GM12864 (cell line): ENCODE measurements around the gene THADA.

Experiments
- DNase-seq: peaks from one replicate; pipeline ENCODE4 v3.0.0-alpha.2; 2011; ENCODE audit warnings: low read depth
- H3K4me3 ChIP-seq: 2 replicates; pipeline ENCODE4 v1.5.1; 2011; ENCODE audit warnings: mild to moderate bottlenecking, low read depth, low read length, control low read depth
- TF ChIP-seq, protein P1 (sequence below): IDR thresholded peaks from 2 replicates; pipeline ENCODE4 v1.5.1; 2011; ENCODE audit warnings: low read depth, mild to moderate bottlenecking, moderate library complexity, low read length, control low read depth, inconsistent platforms; ENCODE audit errors: missing control alignments

The THADA gene

DNA sequence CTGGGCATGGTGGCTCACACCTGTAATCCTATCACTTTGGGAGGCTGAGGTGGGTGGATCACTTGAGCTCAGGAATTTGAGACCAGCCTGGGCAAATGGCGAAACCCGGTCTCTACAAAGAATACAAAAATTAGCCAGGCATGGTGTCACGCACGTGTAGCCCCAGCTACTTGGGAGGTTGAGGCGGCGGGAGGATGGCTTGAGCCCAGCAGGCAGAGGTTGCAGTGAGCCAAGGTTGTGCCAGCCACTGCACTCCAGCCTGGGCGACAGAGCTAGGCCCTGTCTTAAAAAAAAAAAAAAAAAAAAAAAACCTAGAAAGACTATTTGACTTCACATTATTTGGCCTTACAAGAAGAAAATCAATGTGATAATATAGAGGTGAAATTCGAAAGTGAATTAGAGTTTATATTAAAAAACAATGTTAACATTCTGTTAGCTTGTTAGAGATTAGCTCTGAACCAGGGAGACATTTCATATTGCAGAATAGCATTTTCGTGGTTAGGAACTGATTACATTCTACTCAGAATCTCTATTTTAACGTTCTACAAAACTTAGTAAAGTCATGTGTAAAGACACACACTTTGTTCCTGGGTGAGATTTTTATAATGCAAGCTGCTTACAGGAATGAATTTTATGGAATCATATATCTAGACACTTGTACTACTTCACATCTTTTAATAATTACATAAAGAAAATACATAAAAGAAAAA lies 120.5 kb downstream of the THADA start:
- TF ChIP-seq, protein P1, sequence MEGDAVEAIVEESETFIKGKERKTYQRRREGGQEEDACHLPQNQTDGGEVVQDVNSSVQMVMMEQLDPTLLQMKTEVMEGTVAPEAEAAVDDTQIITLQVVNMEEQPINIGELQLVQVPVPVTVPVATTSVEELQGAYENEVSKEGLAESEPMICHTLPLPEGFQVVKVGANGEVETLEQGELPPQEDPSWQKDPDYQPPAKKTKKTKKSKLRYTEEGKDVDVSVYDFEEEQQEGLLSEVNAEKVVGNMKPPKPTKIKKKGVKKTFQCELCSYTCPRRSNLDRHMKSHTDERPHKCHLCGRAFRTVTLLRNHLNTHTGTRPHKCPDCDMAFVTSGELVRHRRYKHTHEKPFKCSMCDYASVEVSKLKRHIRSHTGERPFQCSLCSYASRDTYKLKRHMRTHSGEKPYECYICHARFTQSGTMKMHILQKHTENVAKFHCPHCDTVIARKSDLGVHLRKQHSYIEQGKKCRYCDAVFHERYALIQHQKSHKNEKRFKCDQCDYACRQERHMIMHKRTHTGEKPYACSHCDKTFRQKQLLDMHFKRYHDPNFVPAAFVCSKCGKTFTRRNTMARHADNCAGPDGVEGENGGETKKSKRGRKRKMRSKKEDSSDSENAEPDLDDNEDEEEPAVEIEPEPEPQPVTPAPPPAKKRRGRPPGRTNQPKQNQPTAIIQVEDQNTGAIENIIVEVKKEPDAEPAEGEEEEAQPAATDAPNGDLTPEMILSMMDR = no peak
- no peak overlapping the region for H3K4me3 ChIP-seq
- no peak for DNase-seq

DNA sequence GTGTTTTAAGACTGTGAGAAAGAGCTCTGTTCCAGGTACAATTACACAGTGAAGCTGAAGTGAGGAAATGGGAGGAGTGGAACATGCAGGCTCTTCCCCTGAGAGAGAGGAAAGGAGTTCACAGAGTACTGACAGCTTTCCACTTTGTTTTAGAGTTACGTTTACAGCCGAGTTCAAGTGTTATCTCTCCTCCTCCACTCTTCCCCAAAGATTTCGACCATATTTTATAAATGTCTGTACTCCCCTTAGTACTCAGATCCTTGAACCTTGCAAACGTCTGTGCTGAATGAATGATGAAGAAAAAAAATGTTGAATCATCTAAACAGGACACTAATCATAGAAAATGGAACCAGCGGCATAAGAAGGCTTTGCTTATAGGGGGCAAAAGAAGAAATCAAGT lies 121.6 kb downstream of the THADA start:
- H3K4me3 ChIP-seq = no peak overlapping the region
- TF ChIP-seq, protein P1 = no peak
- no peak for DNase-seq

DNA sequence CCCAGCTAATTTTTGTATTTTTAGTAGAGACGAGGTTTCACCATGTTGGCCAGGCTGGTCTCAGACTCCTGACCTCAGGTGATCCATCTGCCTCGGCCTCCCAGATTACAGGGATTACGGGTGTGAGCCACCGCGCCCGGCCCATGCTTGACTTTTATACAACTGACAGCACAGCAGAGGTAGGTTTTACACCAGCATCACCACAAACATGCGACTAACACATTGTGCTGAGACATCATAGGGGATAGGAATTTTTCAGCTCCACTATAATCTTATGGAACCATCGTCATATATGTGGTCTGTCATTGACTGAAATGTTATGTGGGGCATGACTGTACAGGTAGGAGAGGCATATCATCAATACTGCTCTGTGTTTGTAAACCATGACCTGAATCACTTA lies 122.1 kb downstream of the THADA start:
- TF ChIP-seq, protein P1 = no peak
- no peak for DNase-seq
- H3K4me3 ChIP-seq = no peak overlapping the region

DNA sequence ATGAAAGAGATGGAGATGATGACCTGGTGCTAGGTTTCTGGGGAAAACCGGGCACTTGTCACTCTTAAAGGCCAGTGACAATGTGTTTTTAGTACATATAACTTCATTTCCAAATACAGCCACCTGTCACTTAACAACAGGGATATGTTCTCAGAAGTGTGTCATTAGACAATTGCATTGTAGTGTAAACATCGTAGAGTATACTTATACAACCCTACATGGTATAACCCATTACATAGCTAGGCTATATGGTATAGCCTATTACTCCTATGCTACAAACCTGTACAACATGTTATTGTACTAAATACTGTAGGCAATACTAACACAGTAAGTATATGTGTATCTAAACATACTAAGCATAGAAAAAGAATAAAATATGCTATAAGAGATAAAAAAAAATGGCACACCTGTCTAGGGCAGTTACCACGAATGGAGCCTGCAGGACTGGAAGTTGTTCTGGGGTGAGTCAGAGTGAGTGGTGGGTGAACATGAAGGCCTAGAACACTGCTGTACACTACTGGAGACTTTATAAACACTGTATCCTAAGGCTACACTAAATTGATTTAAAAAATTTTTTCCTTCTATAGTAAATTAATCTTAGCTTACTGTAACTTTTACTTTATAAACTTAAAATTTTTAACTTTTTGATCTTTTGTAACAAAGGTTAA lies 123.2 kb downstream of the THADA start:
- no peak overlapping the region for H3K4me3 ChIP-seq
- DNase-seq = no peak
- TF ChIP-seq, protein P1 = no peak

DNA sequence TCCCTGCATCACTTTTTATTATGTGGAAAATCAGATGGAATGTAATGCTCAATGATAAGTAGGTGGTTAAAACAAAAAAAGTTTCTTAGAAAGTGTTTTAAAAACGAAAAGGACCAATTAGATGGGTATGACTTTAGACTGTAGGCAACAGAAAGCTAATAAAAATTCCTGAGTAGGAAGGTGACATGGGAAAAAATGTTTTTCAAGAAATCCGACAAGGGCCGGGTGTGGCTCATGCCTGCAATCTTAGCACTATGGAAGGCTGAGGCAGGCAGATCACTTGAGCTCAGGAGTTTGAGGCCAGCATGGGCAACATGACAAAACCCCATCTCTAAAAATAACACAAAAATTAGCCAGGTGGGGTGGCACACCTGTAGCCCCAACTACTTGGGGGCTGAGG lies 126.1 kb downstream of the THADA start:
- TF ChIP-seq, protein P1 = no peak
- no peak overlapping the region for H3K4me3 ChIP-seq
- no peak for DNase-seq

DNA sequence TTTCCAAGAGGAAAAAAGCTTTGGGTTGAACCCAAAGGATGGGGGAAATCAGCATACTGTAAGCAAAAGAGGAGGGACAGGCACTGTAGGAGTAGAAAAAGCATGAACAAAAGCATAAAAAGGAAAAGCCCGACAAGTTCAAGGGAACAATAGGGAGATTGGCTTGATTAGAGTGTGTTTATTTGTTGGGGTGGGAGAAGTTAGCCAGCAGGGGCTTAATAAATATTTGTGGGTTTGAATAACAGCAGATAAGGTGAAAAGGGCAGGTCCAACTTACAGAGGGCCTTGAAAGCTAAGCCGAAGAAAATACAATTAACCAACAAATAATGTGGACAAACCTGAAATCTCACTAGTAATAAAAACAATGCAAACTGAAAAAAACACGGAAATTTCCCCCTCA lies 126.7 kb downstream of the THADA start:
- H3K4me3 ChIP-seq = no peak overlapping the region
- TF ChIP-seq, protein P1 = no peak
- DNase-seq = no peak

DNA sequence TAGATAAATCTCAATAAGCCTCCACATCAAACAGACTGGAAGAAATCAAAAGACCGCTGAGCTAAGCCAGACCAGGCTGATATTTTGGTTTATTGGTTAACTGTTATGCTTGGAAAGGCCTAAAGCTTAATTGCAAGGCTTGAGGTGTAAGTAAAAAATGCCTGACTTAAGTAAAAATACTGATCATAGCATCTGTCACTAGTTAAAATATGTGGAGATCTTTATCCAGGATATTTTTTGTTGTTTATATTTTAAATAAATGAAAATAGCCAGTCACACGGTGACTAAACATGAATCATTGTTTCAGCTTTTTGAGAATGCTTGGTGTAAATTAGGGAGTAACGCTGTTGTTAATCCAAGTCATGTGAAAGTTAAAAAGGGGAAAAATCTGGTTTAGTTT lies 127.9 kb downstream of the THADA start:
- TF ChIP-seq, protein P1 = no peak
- H3K4me3 ChIP-seq = no peak overlapping the region
- DNase-seq = no peak
